Middle frontal gyrus (tissue), 1 donor: ENCODE measurements around the gene NGDN.

Source experiments
- DNase-seq: peaks from one replicate; pipeline ENCODE4 v3.0.0-alpha.2; 2015; ENCODE audit warnings: low spot score; ENCODE audit errors: extremely low spot score

Gene NGDN

GRCh38 chr14:23521785-23522640, 52.5 kb downstream of the NGDN start:
- no peak for DNase-seq

- DNase-seq: no peak
Measured at GRCh38 chr14:23522643-23523198, 53.2 kb downstream of the NGDN start.

GRCh38 chr14:23523229-23524016, 53.9 kb downstream of the NGDN start:
- no peak for DNase-seq

- DNase-seq: no peak
Measured at GRCh38 chr14:23524954-23525353, 55.5 kb downstream of the NGDN start.

GRCh38 chr14:23525611-23526010, 56.1 kb downstream of the NGDN start:
- no peak for DNase-seq
